Measurements from ENCODE around the gene PARM1.
"Not testable (repeated sequence)": the region's sequence is repeated elsewhere in the genome, so short reads cannot be mapped to it uniquely, and the experiment has no call there.

The PARM1 gene

GRCh38 chr4:74968456-74969164 lies 35.7 kb downstream of the PARM1 start:
- DNase-seq (ENCODE audit: insufficient read length) (no peak), FAIRE-seq (peak; percentile 77)
- TF ChIP-seq POLR2A (IDR thresholded peaks at IDR 0.05; ENCODE audit: low read depth, low read length) = no peak
- no peak for TF ChIP-seq POLR2AphosphoS5 (IDR thresholded peaks at IDR 0.05; ENCODE audit: low read depth, low read length)
- no peak for TF ChIP-seq TAF1 (IDR thresholded peaks at IDR 0.05; ENCODE audit: borderline replicate concordance, low read depth, low read length)

- TF ChIP-seq POLR2AphosphoS5 (IDR thresholded peaks at IDR 0.05; ENCODE audit: low read depth, low read length) = no peak
- no peak for TF ChIP-seq POLR2A (IDR thresholded peaks at IDR 0.05; ENCODE audit: low read depth, low read length)
- TF ChIP-seq TAF1 (IDR thresholded peaks at IDR 0.05; ENCODE audit: borderline replicate concordance, low read depth, low read length) = no peak
- DNase-seq (ENCODE audit: insufficient read length) (no peak), FAIRE-seq (no peak)
These were observed 36.9 kb downstream of the PARM1 start for GRCh38 chr4:74969507-74970474.

- no peak for DNase-seq (ENCODE audit: insufficient read length)
- TF ChIP-seq POLR2AphosphoS5 (IDR thresholded peaks at IDR 0.05; ENCODE audit: low read depth, low read length) (no peak), POLR2A (IDR thresholded peaks at IDR 0.05; ENCODE audit: low read depth, low read length) (no peak), TAF1 (IDR thresholded peaks at IDR 0.05; ENCODE audit: borderline replicate concordance, low read depth, low read length) (no peak)
- FAIRE-seq = no peak
These were observed 37.7 kb downstream of the PARM1 start for GRCh38 chr4:74970577-74970976.

- FAIRE-seq = no peak
- DNase-seq (ENCODE audit: insufficient read length) = no peak
- TF ChIP-seq TAF1 (IDR thresholded peaks at IDR 0.05; ENCODE audit: borderline replicate concordance, low read depth, low read length) (no peak), POLR2A (IDR thresholded peaks at IDR 0.05; ENCODE audit: low read depth, low read length) (no peak), POLR2AphosphoS5 (IDR thresholded peaks at IDR 0.05; ENCODE audit: low read depth, low read length) (no peak)
These were observed 38.9 kb downstream of the PARM1 start for GRCh38 chr4:74971862-74972261.

- TF ChIP-seq POLR2A (IDR thresholded peaks at IDR 0.05; ENCODE audit: low read depth, low read length) = no peak
- TF ChIP-seq POLR2AphosphoS5 (IDR thresholded peaks at IDR 0.05; ENCODE audit: low read depth, low read length) = no peak
- no peak for TF ChIP-seq TAF1 (IDR thresholded peaks at IDR 0.05; ENCODE audit: borderline replicate concordance, low read depth, low read length)
- FAIRE-seq = peak; percentile 14
These were observed 42.2 kb downstream of the PARM1 start for GRCh38 chr4:74975082-74975481.

GRCh38 chr4:74975848-74976824 lies 43.2 kb downstream of the PARM1 start:
- no peak for FAIRE-seq
- no peak for DNase-seq (ENCODE audit: insufficient read length)
- TF ChIP-seq POLR2A (IDR thresholded peaks at IDR 0.05; ENCODE audit: low read depth, low read length) (no peak), TAF1 (IDR thresholded peaks at IDR 0.05; ENCODE audit: borderline replicate concordance, low read depth, low read length) (no peak), POLR2AphosphoS5 (IDR thresholded peaks at IDR 0.05; ENCODE audit: low read depth, low read length) (no peak)

More at GRCh38 chr4:74975082-74975481, 42.2 kb downstream of the PARM1 start:
- no peak for DNase-seq (ENCODE audit: insufficient read length)

GRCh38 chr4:74982546-74983252 lies 49.8 kb downstream of the PARM1 start:
- TF ChIP-seq POLR2AphosphoS5 (IDR thresholded peaks at IDR 0.05; ENCODE audit: low read depth, low read length) = no peak
- no peak for TF ChIP-seq TAF1 (IDR thresholded peaks at IDR 0.05; ENCODE audit: borderline replicate concordance, low read depth, low read length)
- no peak for TF ChIP-seq POLR2A (IDR thresholded peaks at IDR 0.05; ENCODE audit: low read depth, low read length)
- no peak for DNase-seq (ENCODE audit: insufficient read length)
- no peak for FAIRE-seq

- TF ChIP-seq POLR2AphosphoS5 (IDR thresholded peaks at IDR 0.05; ENCODE audit: low read depth, low read length) = no peak
- no peak for TF ChIP-seq POLR2A (IDR thresholded peaks at IDR 0.05; ENCODE audit: low read depth, low read length)
- no peak for TF ChIP-seq TAF1 (IDR thresholded peaks at IDR 0.05; ENCODE audit: borderline replicate concordance, low read depth, low read length)
- FAIRE-seq (peak; percentile 17), DNase-seq (ENCODE audit: insufficient read length) (no peak)
These were observed 50.3 kb downstream of the PARM1 start for GRCh38 chr4:74983253-74983635.

GRCh38 chr4:74990276-74990875 lies 57.5 kb downstream of the PARM1 start:
- TF ChIP-seq POLR2AphosphoS5 (IDR thresholded peaks at IDR 0.05; ENCODE audit: low read depth, low read length) (no peak), TAF1 (IDR thresholded peaks at IDR 0.05; ENCODE audit: borderline replicate concordance, low read depth, low read length) (no peak), POLR2A (IDR thresholded peaks at IDR 0.05; ENCODE audit: low read depth, low read length) (no peak)
- FAIRE-seq (no peak), DNase-seq (ENCODE audit: insufficient read length) (no peak)

- not testable (repeated sequence) for FAIRE-seq
These were observed 61.5 kb downstream of the PARM1 start for GRCh38 chr4:74994436-74994835.

More at GRCh38 chr4:74994436-74994835, 61.5 kb downstream of the PARM1 start:
- DNase-seq (ENCODE audit: insufficient read length) = not testable (repeated sequence)

All from GM12892 (cell line).